Stomach smooth muscle (tissue), 2 donors: ENCODE measurements around the gene FHIT.

Source experiments
- H3K27ac ChIP-seq: one replicate; pipeline ENCODE4 v1.7.0; 2013; ENCODE audit warnings: mild to moderate bottlenecking, low read length, inconsistent platforms
- H3K27me3 ChIP-seq, 2 donors: one replicate each; pipeline ENCODE4 v1.7.0; 2013; ENCODE audit warnings: low read length in 2 of 2; ENCODE audit not compliant: insufficient read depth in 2 of 2, control insufficient read depth in 1 of 2
- H3K36me3 ChIP-seq, 2 donors: one replicate each; pipeline ENCODE4 v1.7.0; 2013; ENCODE audit warnings: low read length in 2 of 2; ENCODE audit not compliant: control insufficient read depth in 2 of 2, insufficient read depth in 2 of 2
- H3K4me1 ChIP-seq: one replicate; pipeline ENCODE4 v1.7.0; 2013; ENCODE audit warnings: low read length; ENCODE audit not compliant: control insufficient read depth, insufficient read depth
- H3K4me3 ChIP-seq, 2 donors: one replicate each; pipeline ENCODE4 v1.7.0; 2013; ENCODE audit warnings: low read length in 2 of 2
- H3K9ac ChIP-seq, 2 donors: one replicate each; pipeline ENCODE4 v1.7.0; 2013; ENCODE audit warnings: low read length in 2 of 2, mild to moderate bottlenecking in 1 of 2
- H3K9me3 ChIP-seq, 2 donors: one replicate each; pipeline ENCODE4 v1.7.0; 2013; ENCODE audit warnings: low read length in 2 of 2; ENCODE audit not compliant: control insufficient read depth in 2 of 2
- donor health status: healthy.
- donor health status: Pancreatic carcinoma.

Gene FHIT

GRCh38 chr3:59981377-59981776 is 1269.9 kb downstream of the FHIT start:
- no peaks in the 10 kb centered on the region for H3K4me1 ChIP-seq
- H3K36me3 ChIP-seq: no peaks in the 10 kb centered on the region
- no peaks in the 10 kb centered on the region for H3K27me3 ChIP-seq

GRCh38 chr3:59980576-59980975 is 1270.7 kb downstream of the FHIT start:
- Histone ChIP-seq H3K4me1 (no peaks in the 10 kb centered on the region), H3K27ac (no peak overlapping the region), H3K9ac (no peak overlapping the region), H3K9me3 (no peaks in the 10 kb centered on the region), H3K4me3 (no peak overlapping the region), H3K27me3 (no peaks in the 10 kb centered on the region), H3K36me3 (no peaks in the 10 kb centered on the region)

More at GRCh38 chr3:59981377-59981776, 1269.9 kb downstream of the FHIT start:
- H3K9me3 ChIP-seq: no peaks in the 10 kb centered on the region
- no peak overlapping the region for H3K9ac ChIP-seq
- H3K27ac ChIP-seq: no peak overlapping the region
- H3K4me3 ChIP-seq: no peak overlapping the region

- Histone ChIP-seq H3K4me3 (no peak overlapping the region), H3K27ac (no peak overlapping the region), H3K9me3 (no peaks in the 10 kb centered on the region), H3K36me3 (no peaks in the 10 kb centered on the region), H3K27me3 (no peaks in the 10 kb centered on the region), H3K9ac (no peak overlapping the region), H3K4me1 (no peaks in the 10 kb centered on the region)
These were observed 1271.7 kb downstream of the FHIT start for GRCh38 chr3:59979542-59979941.

GRCh38 chr3:59978979-59979378 is 1272.3 kb downstream of the FHIT start:
- Histone ChIP-seq H3K36me3 (no peaks in the 10 kb centered on the region), H3K27ac (no peak overlapping the region), H3K4me1 (no peaks in the 10 kb centered on the region), H3K27me3 (no peaks in the 10 kb centered on the region), H3K4me3 (no peak overlapping the region), H3K9ac (no peak overlapping the region), H3K9me3 (no peaks in the 10 kb centered on the region)

- Histone ChIP-seq H3K27me3 (no peaks in the 10 kb centered on the region), H3K4me3 (no peak overlapping the region), H3K4me1 (no peaks in the 10 kb centered on the region), H3K9me3 (no peaks in the 10 kb centered on the region), H3K27ac (no peak overlapping the region), H3K9ac (no peak overlapping the region), H3K36me3 (no peaks in the 10 kb centered on the region)
These were observed 1280.5 kb downstream of the FHIT start for GRCh38 chr3:59970796-59971195.

- Histone ChIP-seq H3K27me3 (no peaks in the 10 kb centered on the region), H3K9me3 (no peaks in the 10 kb centered on the region), H3K4me1 (no peaks in the 10 kb centered on the region), H3K4me3 (no peak overlapping the region), H3K27ac (no peak overlapping the region), H3K9ac (no peak overlapping the region), H3K36me3 (no peaks in the 10 kb centered on the region)
These were observed 1280.9 kb downstream of the FHIT start for GRCh38 chr3:59970376-59970775.

GRCh38 chr3:59968513-59969045 is 1282.7 kb downstream of the FHIT start:
- Histone ChIP-seq H3K4me1 (no peaks in the 10 kb centered on the region), H3K27me3 (no peaks in the 10 kb centered on the region), H3K27ac (no peak overlapping the region), H3K9ac (no peak overlapping the region), H3K4me3 (no peak overlapping the region), H3K36me3 (no peaks in the 10 kb centered on the region), H3K9me3 (no peaks in the 10 kb centered on the region)

GRCh38 chr3:59963676-59964075 is 1287.6 kb downstream of the FHIT start:
- H3K4me3 ChIP-seq: no peak overlapping the region
- H3K4me1 ChIP-seq: no peaks in the 10 kb centered on the region
- H3K36me3 ChIP-seq: no peaks in the 10 kb centered on the region
- H3K27me3 ChIP-seq: no peaks in the 10 kb centered on the region
- peaks cover 0 to 4% of the 10 kb centered on the region in 2 donors for H3K9me3 ChIP-seq
- H3K27ac ChIP-seq: no peak overlapping the region
- H3K9ac ChIP-seq: no peak overlapping the region

GRCh38 chr3:59957150-59957549 is 1294.1 kb downstream of the FHIT start:
- Histone ChIP-seq H3K27ac (no peak overlapping the region), H3K9me3 (peaks cover 0 to 4% of the 10 kb centered on the region in 2 donors), H3K9ac (no peak overlapping the region), H3K4me1 (no peaks in the 10 kb centered on the region), H3K4me3 (no peak overlapping the region), H3K27me3 (no peaks in the 10 kb centered on the region), H3K36me3 (no peaks in the 10 kb centered on the region)

GRCh38 chr3:59953104-59953503 is 1298.1 kb downstream of the FHIT start:
- no peaks in the 10 kb centered on the region for H3K36me3 ChIP-seq
- no peak overlapping the region for H3K4me3 ChIP-seq
- no peaks in the 10 kb centered on the region for H3K27me3 ChIP-seq
- H3K27ac ChIP-seq: no peak overlapping the region
- no peaks in the 10 kb centered on the region for H3K9me3 ChIP-seq
- H3K4me1 ChIP-seq: no peaks in the 10 kb centered on the region
- no peak overlapping the region for H3K9ac ChIP-seq

GRCh38 chr3:59949311-59949710 is 1301.9 kb downstream of the FHIT start:
- H3K27ac ChIP-seq: no peak overlapping the region
- H3K4me3 ChIP-seq: no peak overlapping the region
- H3K27me3 ChIP-seq: no peaks in the 10 kb centered on the region
- H3K9me3 ChIP-seq: no peaks in the 10 kb centered on the region
- no peak overlapping the region for H3K9ac ChIP-seq
- no peaks in the 10 kb centered on the region for H3K36me3 ChIP-seq
- H3K4me1 ChIP-seq: no peaks in the 10 kb centered on the region
